Measurements from ENCODE around the gene COL20A1. TPM values are rescaled to one million over a fixed set of nuclear protein-coding genes. Genes with fewer than 3 reads are reported as not detected.
A peak's percentile ranks its signal among the peaks of the same experiment; 100 is the strongest.

The COL20A1 gene
- total and polyA plus RNA-seq, 2 donors from 2014 or later = 0.58 TPM; not detected in 1

DNA sequence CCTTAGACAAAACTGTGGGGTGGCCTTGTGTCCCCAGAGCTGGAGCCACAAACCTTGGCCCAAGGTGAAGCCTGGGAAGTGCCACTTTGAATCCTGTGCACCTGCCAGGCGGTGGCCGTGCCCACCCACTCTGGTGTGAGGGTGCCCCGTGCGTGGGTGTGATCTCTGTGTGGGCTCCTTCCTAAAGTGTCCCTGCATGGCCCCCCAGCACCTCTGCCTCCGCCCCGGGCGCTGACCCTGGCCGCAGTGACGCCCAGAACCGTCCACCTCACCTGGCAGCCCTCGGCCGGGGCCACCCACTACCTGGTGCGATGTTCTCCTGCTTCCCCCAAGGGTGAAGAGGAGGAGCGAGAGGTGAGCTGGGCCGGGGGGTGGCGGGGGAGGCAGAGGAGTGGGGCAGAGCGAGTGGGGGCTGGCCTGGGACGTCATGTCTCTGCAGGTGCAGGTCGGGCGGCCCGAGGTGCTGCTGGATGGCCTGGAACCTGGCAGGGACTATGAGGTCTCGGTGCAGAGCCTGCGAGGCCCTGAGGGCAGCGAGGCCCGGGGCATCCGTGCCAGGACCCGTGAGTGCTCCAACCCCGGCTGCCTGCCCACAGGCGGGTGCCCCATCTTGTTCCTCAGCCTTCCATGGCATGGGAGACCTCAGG, 18.3 kb downstream of the COL20A1 start:
- intact Hi-C loops (cut with DNase I) = no loop called here
- no peaks in the 10 kb centered on the region for H3K27me3 ChIP-seq (ENCODE audit: control insufficient read depth, insufficient read depth, low read length)
- H3K4me1 ChIP-seq (ENCODE audit: control insufficient read depth in 2 of 3, insufficient read depth in 2 of 3, low read depth in 1 of 3, low read length in 3 of 3) = no peaks in the 10 kb centered on the region
- H3K9me3 ChIP-seq (ENCODE audit: control insufficient read depth in 2 of 3, insufficient read depth in 1 of 3, low read length in 3 of 3) = no peaks in the 10 kb centered on the region
- H3K36me3 ChIP-seq (ENCODE audit: control insufficient read depth in 2 of 3, insufficient read depth in 3 of 3, low read length in 3 of 3) = no peaks in the 10 kb centered on the region
- TF ChIP-seq, protein P1, sequence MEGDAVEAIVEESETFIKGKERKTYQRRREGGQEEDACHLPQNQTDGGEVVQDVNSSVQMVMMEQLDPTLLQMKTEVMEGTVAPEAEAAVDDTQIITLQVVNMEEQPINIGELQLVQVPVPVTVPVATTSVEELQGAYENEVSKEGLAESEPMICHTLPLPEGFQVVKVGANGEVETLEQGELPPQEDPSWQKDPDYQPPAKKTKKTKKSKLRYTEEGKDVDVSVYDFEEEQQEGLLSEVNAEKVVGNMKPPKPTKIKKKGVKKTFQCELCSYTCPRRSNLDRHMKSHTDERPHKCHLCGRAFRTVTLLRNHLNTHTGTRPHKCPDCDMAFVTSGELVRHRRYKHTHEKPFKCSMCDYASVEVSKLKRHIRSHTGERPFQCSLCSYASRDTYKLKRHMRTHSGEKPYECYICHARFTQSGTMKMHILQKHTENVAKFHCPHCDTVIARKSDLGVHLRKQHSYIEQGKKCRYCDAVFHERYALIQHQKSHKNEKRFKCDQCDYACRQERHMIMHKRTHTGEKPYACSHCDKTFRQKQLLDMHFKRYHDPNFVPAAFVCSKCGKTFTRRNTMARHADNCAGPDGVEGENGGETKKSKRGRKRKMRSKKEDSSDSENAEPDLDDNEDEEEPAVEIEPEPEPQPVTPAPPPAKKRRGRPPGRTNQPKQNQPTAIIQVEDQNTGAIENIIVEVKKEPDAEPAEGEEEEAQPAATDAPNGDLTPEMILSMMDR (IDR thresholded peaks at IDR 0.05; ENCODE audit: borderline replicate concordance, extremely low read depth, insufficient read depth) = no peak
- no peak overlapping the region for H3K27ac ChIP-seq (ENCODE audit: low read depth in 2 of 2, low read length in 2 of 2)
- H3K4me3 ChIP-seq (ENCODE audit: low read length in 3 of 3) = no peak overlapping the region
- no peak overlapping the region for H3K9ac ChIP-seq (ENCODE audit: low read length in 3 of 3)
- no peak for DNase-seq
- no peak for FAIRE-seq

DNA sequence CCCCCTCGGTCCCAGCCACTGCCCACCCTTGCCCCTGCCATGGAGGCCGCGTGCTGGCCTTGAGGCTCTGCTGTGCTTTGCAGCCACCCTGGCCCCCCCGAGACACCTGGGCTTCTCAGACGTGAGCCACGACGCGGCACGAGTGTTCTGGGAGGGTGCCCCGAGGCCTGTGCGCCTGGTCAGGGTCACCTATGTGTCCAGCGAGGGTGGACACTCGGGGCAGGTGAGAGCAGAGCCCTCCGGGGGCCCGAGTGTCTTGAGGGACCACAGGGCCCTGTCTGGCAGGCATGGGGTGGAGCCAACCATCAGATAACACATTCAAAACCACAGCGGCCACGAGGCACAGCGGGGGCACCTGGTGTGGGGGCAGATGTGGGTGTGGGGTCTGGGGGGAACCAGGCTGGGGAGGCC, 18.9 kb downstream of the COL20A1 start:
- intact Hi-C loops (cut with DNase I) = no loop called here
- DNase-seq (peak in 2 of 5 donors; percentile 32 to 45), FAIRE-seq (no peak)
- H3K27me3 ChIP-seq (ENCODE audit: control insufficient read depth, insufficient read depth, low read length) = no peaks in the 10 kb centered on the region
- no peaks in the 10 kb centered on the region for H3K9me3 ChIP-seq (ENCODE audit: control insufficient read depth in 2 of 3, insufficient read depth in 1 of 3, low read length in 3 of 3)
- no peak overlapping the region for H3K4me3 ChIP-seq (ENCODE audit: low read length in 3 of 3)
- no peaks in the 10 kb centered on the region for H3K4me1 ChIP-seq (ENCODE audit: control insufficient read depth in 2 of 3, insufficient read depth in 2 of 3, low read depth in 1 of 3, low read length in 3 of 3)
- TF ChIP-seq, protein P1 (IDR thresholded peaks at IDR 0.05; ENCODE audit: borderline replicate concordance, extremely low read depth, insufficient read depth) = no peak
- H3K27ac ChIP-seq (ENCODE audit: low read depth in 2 of 2, low read length in 2 of 2) = no peak overlapping the region
- H3K9ac ChIP-seq (ENCODE audit: low read length in 3 of 3) = no peak overlapping the region
- H3K36me3 ChIP-seq (ENCODE audit: control insufficient read depth in 2 of 3, insufficient read depth in 3 of 3, low read length in 3 of 3) = no peaks in the 10 kb centered on the region

DNA sequence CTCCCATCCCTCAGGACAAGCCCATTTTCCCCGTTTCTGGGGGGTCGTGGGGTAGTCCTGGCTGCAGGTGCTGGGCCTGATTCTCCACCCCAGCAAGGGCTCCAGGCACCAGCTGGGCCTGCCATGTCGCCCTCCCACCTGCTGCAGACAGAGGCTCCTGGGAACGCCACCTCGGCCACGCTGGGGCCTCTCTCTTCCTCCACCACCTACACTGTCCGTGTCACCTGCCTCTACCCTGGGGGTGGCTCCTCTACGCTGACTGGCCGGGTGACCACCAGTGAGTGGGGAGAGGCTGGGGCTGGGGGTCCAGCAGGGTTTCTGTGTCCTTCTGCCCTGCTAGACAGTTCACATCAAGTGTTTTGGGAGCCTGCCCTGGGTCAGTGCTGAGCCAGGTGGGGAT, 19.3 kb downstream of the COL20A1 start:
- H3K4me1 ChIP-seq (ENCODE audit: control insufficient read depth in 2 of 3, insufficient read depth in 2 of 3, low read depth in 1 of 3, low read length in 3 of 3) = no peaks in the 10 kb centered on the region
- no peak overlapping the region for H3K9ac ChIP-seq (ENCODE audit: low read length in 3 of 3)
- H3K36me3 ChIP-seq (ENCODE audit: control insufficient read depth in 2 of 3, insufficient read depth in 3 of 3, low read length in 3 of 3) = no peaks in the 10 kb centered on the region
- FAIRE-seq (no peak), DNase-seq (peak in 2 of 5 donors; percentile 54 to 60)
- TF ChIP-seq, protein P1 (IDR thresholded peaks at IDR 0.05; ENCODE audit: borderline replicate concordance, extremely low read depth, insufficient read depth) = no peak
- H3K4me3 ChIP-seq (ENCODE audit: low read length in 3 of 3) = no peak overlapping the region
- H3K27me3 ChIP-seq (ENCODE audit: control insufficient read depth, insufficient read depth, low read length) = no peaks in the 10 kb centered on the region
- no peak overlapping the region for H3K27ac ChIP-seq (ENCODE audit: low read depth in 2 of 2, low read length in 2 of 2)
- intact Hi-C loops (cut with DNase I) = no loop called here
- H3K9me3 ChIP-seq (ENCODE audit: control insufficient read depth in 2 of 3, insufficient read depth in 1 of 3, low read length in 3 of 3) = no peaks in the 10 kb centered on the region
